WI38 (cell line): ENCODE measurements around the gene ZNF438.

Source experiments
- H3K4me3 ChIP-seq: 2 replicates; pipeline ENCODE4 v1.5.1; 2011; ENCODE audit warnings: low read depth, mild to moderate bottlenecking, control low read depth, low read length
- CTCF ChIP-seq: IDR thresholded peaks from 2 replicates; pipeline ENCODE4 v1.5.1; 2012; ENCODE audit warnings: low read depth, mild to moderate bottlenecking, control low read depth, low read length

The ZNF438 gene, protein sequence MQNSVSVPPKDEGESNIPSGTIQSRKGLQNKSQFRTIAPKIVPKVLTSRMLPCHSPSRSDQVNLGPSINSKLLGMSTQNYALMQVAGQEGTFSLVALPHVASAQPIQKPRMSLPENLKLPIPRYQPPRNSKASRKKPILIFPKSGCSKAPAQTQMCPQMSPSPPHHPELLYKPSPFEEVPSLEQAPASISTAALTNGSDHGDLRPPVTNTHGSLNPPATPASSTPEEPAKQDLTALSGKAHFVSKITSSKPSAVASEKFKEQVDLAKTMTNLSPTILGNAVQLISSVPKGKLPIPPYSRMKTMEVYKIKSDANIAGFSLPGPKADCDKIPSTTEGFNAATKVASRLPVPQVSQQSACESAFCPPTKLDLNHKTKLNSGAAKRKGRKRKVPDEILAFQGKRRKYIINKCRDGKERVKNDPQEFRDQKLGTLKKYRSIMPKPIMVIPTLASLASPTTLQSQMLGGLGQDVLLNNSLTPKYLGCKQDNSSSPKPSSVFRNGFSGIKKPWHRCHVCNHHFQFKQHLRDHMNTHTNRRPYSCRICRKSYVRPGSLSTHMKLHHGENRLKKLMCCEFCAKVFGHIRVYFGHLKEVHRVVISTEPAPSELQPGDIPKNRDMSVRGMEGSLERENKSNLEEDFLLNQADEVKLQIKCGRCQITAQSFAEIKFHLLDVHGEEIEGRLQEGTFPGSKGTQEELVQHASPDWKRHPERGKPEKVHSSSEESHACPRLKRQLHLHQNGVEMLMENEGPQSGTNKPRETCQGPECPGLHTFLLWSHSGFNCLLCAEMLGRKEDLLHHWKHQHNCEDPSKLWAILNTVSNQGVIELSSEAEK

DNA sequence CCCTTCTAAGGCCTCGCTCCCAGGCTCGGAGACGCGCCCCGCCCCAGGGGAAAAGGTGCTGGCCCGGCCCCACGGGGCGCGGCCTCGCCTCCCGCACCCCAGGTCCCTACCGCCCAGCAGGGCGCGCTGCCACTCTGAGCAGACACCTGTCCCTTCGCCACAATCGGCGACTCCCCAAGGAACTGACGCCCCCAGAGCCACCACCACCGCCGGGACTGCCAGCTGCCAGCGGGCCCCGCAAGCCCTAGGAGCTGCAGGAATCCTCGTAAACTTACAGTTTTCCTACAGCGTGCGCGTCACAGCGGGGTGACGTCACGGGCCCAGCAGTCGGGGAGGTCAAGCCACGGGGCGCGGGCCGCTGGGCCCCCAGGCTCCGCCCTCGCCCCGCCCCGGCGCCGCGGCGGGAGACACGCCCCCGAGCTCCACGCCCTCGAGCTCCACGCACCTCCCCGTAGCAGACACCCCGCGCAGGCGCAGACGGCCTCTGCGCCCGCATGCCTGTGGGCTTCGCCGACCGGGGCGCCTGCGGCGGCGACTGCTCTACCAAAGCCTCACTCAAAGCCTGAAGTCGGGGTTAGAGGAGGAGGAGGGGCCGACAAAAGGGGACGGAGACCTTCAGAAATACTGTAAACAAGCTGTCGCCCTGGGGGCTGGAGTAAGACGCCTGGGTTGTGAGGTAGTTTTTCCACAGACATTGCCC is at the start of gene ZNF438:
Gene ZNF438 (minus strand): TSS at position 308 of the 700 bp plus-strand sequence. CDS start 154,831 bp downstream, outside the sequence.
- peak; percentile 33; the same call in 1 of the 2 replicates for TF ChIP-seq CTCF
- H3K4me3 ChIP-seq, result peak within 1 kb of the TSS; percentile 61

- no peak for TF ChIP-seq CTCF
- H3K4me3 ChIP-seq, result no peak overlapping the region
Measured at GRCh38 chr10:31076610-31076988, 44.9 kb upstream of the ZNF438 start.

GRCh38 chr10:31075881-31076609 is 44.4 kb upstream of the ZNF438 start:
- no peak overlapping the region for H3K4me3 ChIP-seq
- TF ChIP-seq CTCF, result no peak

- TF ChIP-seq CTCF, result no peak
- H3K4me3 ChIP-seq, result no peak overlapping the region
Measured at GRCh38 chr10:31075434-31075833, 43.8 kb upstream of the ZNF438 start.

GRCh38 chr10:31074722-31075086 is 43.0 kb upstream of the ZNF438 start:
- H3K4me3 ChIP-seq, result no peak overlapping the region
- no peak for TF ChIP-seq CTCF

DNA sequence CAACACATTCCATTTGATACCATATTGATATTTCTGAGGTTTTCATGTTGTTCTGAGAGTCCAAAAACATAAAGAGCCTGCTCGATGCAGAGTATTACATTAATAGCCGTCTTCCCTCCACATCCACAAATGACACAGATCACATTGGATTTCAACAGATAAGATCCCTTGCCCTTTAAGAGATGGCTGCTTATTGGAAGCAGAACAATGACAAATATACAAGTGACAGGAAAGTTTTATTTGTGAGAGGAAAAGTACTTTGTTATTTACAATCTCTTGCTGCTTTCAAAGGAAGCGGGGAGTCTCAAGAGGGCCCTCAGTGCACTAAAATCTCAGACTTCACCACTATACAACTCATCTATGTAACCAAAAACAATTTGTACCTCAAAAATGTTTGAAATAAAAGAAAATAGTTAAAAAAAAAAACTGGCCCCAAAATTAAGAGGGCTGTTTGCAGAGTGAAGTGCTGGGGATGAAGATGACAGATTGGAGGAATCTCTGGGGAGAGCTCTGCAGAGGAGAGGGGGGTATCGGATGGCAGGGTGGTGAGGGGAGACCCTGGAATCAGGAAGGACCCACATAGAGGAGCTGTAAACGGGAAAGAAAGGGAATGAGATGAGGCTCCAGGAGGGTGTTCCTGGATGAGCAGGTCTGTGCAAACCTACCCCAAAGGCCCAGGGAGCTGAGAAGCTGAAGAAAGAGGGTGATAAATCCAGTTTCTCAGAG is 42.5 kb upstream of the ZNF438 start:
- no peak overlapping the region for H3K4me3 ChIP-seq
- TF ChIP-seq CTCF, result no peak
